Lower leg skin (tissue), 3 donors: ENCODE measurements around the gene TMLHE.

Experiments
- CTCF ChIP-seq, 3 donors: fragments of 450-650 bp; IDR thresholded peaks; one replicate each; pipeline ENCODE4 v1.5.1; 2016; ENCODE audit warnings: antibody characterized with exemption in 3 of 3, mild to moderate bottlenecking in 3 of 3, moderate library complexity in 2 of 3
- POLR2A ChIP-seq, 2 donors: fragments of 450-650 bp; IDR thresholded peaks; one replicate each; pipeline ENCODE4 v1.6.1; 2016 to 2017; ENCODE audit warnings: antibody characterized with exemption in 2 of 2, mild to moderate bottlenecking in 1 of 2, moderate library complexity in 1 of 2

GRCh38 chrX:155662282-155662681 is 49.5 kb upstream of the TMLHE start:
- TF ChIP-seq POLR2A (IDR thresholded peaks at IDR 0.05) (no peak), CTCF (IDR thresholded peaks at IDR 0.05) (no peak)
